Stomach (tissue), 9 donors: ENCODE measurements around the gene LSM11. TPM values are rescaled to one million over a fixed set of nuclear protein-coding genes. Genes with fewer than 3 reads are reported as not detected.
A peak's percentile ranks its signal among the peaks of the same experiment; 100 is the strongest.

Experiments
- DNase-seq, 2 donors: peaks; one replicate each; pipeline versions ENCODE4 v3.0.0 to v3.0.0-alpha.2; 2013 to 2019
- H3K27ac ChIP-seq, 5 donors: fragments of 200-600 bp in 4 of 5; sonication (generic) in 4 of 5; one replicate each; pipeline ENCODE4 v1.5.1; 2013 to 2019; ENCODE audit warnings: mild to moderate bottlenecking in 1 of 5, moderate library complexity in 1 of 5
- H3K27me3 ChIP-seq, 3 donors: fragments of 200-600 bp; sonication (generic); one replicate each; pipeline ENCODE4 v1.5.1; 2017 to 2019; ENCODE audit warnings: mixed run types in 1 of 3
- H3K36me3 ChIP-seq, 4 donors: fragments of 200-600 bp; sonication (generic); 1 replicate in 3 of 4; 2 replicates in 1 of 4; pipeline ENCODE4 v1.5.1; 2016 to 2019
- H3K4me1 ChIP-seq, 4 donors: fragments of 200-600 bp; sonication (generic); one replicate each; pipeline ENCODE4 v1.5.1; 2016 to 2019
- H3K4me3 ChIP-seq, 4 donors: fragments of 200-600 bp; sonication (generic) in 3 of 4; one replicate each; pipeline ENCODE4 v1.5.1; 2016 to 2019; ENCODE audit warnings: mild to moderate bottlenecking in 1 of 4
- H3K9me3 ChIP-seq, 4 donors: fragments of 200-600 bp; sonication (generic); one replicate each; pipeline ENCODE4 v1.5.1; 2016 to 2019
- EP300 ChIP-seq: sonication (generic); formaldehyde crosslinking; IDR thresholded peaks from one replicate; pipeline ENCODE4 v1.6.1; 2017; ENCODE audit warnings: antibody characterized with exemption
- POLR2A ChIP-seq, 4 donors: fragments of 450-650 bp; IDR thresholded peaks; one replicate each; pipeline ENCODE4 v1.6.1; 2016; ENCODE audit warnings: antibody characterized with exemption in 4 of 4, control low read depth in 2 of 4, mild to moderate bottlenecking in 1 of 4, moderate library complexity in 1 of 4
- POLR2AphosphoS5 ChIP-seq, 3 donors: sonication (generic); formaldehyde crosslinking; IDR thresholded peaks; one replicate each; pipeline ENCODE4 v1.6.1; 2016; ENCODE audit warnings: antibody characterized with exemption in 3 of 3
- WGBS, 5 donors: extraction: QIAGEN DNeasy Blood & Tissue Kit in 3 of 5; methylation state at CpG; one replicate each; pipeline versions ENCODE4 v1.1.5 to v1.1.7; 2013 to 2018; 5-methylcytosine and 5-hydroxymethylcytosine counted together
- intact Hi-C: fragments of 100-400 bp; cut with DNase I; formaldehyde crosslinking; loops from one replicate; pipeline ENCODE4 v1.15.1; 2023; ENCODE audit warnings: low total_unique reads
- polyA plus RNA-seq, 3 donors: library from polyadenylated mRNA; stranded (reverse); fragments of 200-250 nt; gene quantifications; one replicate each; pipeline ENCODE4 v1.2.3, GENCODE V29; 2013
- total RNA-seq, 5 donors: library from RNA; depleted of rRNA; stranded (reverse); fragments of >200 nt; gene quantifications; one replicate each; pipeline versions ENCODE4 v1.1.0 to v1.2.3, GENCODE V29; 2014 to 2016
- TF ChIP-seq, protein P1 (sequence below), 7 experiments: fragments of 450-650 bp in 4 of 7; fragments of 200-600 bp in 3 of 7; sonication (generic) in 3 of 7; IDR thresholded peaks; one replicate each; pipeline ENCODE4 v1.5.1; 2016 to 2019; ENCODE audit warnings: antibody characterized with exemption in 7 of 7, control low read depth in 2 of 7, mild to moderate bottlenecking in 1 of 7
- donor health status: healthy with polysubstance abuse.
- donor health status: Bipolar disorder and iron deficiency.
- donor health status: healthy.

The LSM11 gene
- total and polyA plus RNA-seq, 8 donors = 0.46 to 10.3 (median 1.6) TPM

DNA sequence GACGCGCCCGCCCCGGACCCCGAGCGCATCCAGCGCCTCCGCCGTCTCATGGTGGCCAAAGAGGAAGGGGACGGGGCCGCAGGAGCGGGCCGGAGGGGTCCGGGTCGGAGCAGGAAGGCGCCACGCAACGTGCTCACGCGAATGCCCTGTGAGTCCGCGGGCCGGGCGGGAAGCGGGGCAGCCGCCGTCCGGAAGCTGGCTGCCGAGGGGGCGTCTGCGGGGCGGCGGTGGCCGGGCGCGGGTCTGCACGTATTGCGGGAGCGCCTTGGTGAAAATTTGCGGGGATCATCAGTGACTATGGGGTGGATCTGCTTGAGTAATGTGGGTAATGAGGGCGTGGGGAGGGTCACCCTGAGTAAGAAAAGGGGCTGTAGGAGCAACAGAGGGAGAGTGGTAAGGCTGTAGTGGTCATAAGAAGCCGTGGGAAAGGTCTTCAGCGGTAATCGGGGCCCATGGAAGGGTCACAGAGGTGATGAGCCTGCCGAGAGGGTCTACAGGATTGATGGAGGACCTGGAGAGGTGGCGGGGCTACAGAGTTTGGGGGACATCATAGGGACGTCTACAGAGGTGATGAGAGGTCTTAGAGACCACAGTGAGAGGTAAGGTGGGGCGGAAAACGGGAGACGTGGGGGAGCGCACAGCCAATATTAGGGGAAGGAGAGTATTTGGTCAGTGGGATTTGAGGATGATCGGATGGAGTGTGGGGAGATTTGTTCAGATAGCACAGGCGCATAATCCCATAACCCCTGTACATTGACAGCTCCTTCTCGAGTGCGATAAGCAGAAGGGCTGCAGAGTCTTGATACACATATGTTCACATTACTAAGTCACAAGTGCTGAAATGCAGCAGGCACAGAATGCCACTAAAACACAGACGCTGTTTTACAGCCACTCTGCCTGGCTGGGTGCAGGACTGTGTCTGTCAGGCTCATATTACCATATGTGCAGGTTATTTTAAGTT lies 819 bp downstream of the LSM11 start:
- H3K27ac ChIP-seq = peak overlapping the region in 3 of 5 donors; percentile 72 to 84 (median 82)
- H3K27me3 ChIP-seq = no peaks in the 10 kb centered on the region
- H3K4me3 ChIP-seq = peak overlapping the region; percentile 75 to 93 (median 90)
- TF ChIP-seq, protein P1, sequence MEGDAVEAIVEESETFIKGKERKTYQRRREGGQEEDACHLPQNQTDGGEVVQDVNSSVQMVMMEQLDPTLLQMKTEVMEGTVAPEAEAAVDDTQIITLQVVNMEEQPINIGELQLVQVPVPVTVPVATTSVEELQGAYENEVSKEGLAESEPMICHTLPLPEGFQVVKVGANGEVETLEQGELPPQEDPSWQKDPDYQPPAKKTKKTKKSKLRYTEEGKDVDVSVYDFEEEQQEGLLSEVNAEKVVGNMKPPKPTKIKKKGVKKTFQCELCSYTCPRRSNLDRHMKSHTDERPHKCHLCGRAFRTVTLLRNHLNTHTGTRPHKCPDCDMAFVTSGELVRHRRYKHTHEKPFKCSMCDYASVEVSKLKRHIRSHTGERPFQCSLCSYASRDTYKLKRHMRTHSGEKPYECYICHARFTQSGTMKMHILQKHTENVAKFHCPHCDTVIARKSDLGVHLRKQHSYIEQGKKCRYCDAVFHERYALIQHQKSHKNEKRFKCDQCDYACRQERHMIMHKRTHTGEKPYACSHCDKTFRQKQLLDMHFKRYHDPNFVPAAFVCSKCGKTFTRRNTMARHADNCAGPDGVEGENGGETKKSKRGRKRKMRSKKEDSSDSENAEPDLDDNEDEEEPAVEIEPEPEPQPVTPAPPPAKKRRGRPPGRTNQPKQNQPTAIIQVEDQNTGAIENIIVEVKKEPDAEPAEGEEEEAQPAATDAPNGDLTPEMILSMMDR (IDR thresholded peaks at IDR 0.05) = no peak
- TF ChIP-seq EP300 (no peak), POLR2AphosphoS5 (IDR thresholded peaks at IDR 0.05) (no peak), POLR2A (IDR thresholded peaks at IDR 0.05) (no peak)
- peak in 1 of 2 donors; percentile 58 for DNase-seq
- 2 to 6% (median 4%) methylated on average over 25 to 56 of the region's 56 CpGs for WGBS, 5 donors
- H3K9me3 ChIP-seq = no peaks in the 10 kb centered on the region
- peaks cover 0 to 9% (median 6%) of the 10 kb centered on the region in 4 donors for H3K36me3 ChIP-seq
- intact Hi-C loops = no loop called here
- peaks cover 8 to 31% (median 22%) of the 10 kb centered on the region in 4 donors for H3K4me1 ChIP-seq

DNA sequence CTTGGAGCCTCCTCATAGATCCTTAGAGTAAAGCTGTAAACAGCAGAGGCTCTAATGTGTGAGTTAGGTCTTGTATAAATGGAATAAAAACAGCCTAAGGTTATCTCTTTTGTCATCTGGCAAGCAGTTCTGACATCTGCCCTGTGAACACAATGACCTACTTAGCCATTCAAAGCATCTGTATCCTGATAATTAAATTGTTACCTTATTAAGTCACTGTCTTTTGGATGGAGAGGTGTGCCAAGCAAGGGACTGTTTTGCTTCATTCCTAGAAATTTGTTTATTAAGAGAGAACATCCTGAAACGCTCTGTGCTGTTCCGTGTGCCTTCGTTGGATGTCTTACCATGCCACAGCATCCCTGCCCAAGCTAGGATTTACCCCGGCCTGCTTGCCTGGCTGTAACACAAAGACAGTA lies 1.5 kb downstream of the LSM11 start:
- intact Hi-C loops = no loop called here
- no peaks in the 10 kb centered on the region for H3K9me3 ChIP-seq
- no peak for DNase-seq
- peaks cover 0 to 2% (median 0%) of the 10 kb centered on the region in 4 donors for H3K36me3 ChIP-seq
- no peaks in the 10 kb centered on the region for H3K27me3 ChIP-seq
- H3K4me3 ChIP-seq = peak overlapping the region; percentile 75 to 93 (median 90)
- TF ChIP-seq EP300 (no peak), POLR2A (IDR thresholded peaks at IDR 0.05) (no peak), POLR2AphosphoS5 (IDR thresholded peaks at IDR 0.05) (no peak)
- TF ChIP-seq, protein P1 (IDR thresholded peaks at IDR 0.05) = no peak
- WGBS, 5 donors = 76 to 92% (median 83%) methylated on average over 4 of the region's 4 CpGs
- peaks cover 8 to 31% (median 22%) of the 10 kb centered on the region in 4 donors for H3K4me1 ChIP-seq
- H3K27ac ChIP-seq = peak overlapping the region in 1 of 5 donors; percentile 84

DNA sequence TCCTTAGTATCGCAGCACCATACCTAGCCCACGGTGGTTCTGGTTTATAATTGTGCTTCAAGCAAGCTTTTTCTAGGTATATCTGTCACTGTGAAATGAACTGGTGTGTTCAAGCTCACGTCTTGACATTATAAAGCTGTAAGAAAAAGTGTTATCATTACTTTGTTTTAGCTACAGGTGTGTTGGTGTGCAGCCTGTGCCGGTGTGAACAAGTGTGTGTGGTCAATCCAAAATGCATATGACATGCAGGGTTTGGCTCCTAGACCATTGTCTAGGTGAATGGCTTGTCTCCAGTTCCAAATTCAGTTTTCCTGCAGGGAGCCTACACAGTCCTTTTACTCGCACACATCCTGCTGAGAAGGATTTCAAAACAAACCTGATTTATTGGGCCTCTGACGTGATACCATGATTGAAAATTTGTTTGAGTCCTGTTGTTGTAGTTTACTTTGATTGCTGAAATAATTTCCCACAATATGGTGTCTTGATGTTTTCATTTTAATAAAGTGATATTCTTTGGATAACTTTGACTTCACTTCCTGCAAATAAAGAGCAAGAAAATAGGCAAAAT lies 3.7 kb downstream of the LSM11 start:
- H3K4me1 ChIP-seq = peaks cover 8 to 31% (median 22%) of the 10 kb centered on the region in 4 donors
- H3K36me3 ChIP-seq = peaks cover 0 to 12% (median 11%) of the 10 kb centered on the region in 4 donors
- intact Hi-C loops = no loop called here
- no peak overlapping the region for H3K27ac ChIP-seq
- no peak for DNase-seq
- no peak for TF ChIP-seq EP300
- no peaks in the 10 kb centered on the region for H3K27me3 ChIP-seq
- no peak overlapping the region for H3K4me3 ChIP-seq
- 85 to 91% (median 88%) methylated on average over 6 of the region's 6 CpGs for whole genome bisulfite sequencing, 5 donors
- no peaks in the 10 kb centered on the region for H3K9me3 ChIP-seq

DNA sequence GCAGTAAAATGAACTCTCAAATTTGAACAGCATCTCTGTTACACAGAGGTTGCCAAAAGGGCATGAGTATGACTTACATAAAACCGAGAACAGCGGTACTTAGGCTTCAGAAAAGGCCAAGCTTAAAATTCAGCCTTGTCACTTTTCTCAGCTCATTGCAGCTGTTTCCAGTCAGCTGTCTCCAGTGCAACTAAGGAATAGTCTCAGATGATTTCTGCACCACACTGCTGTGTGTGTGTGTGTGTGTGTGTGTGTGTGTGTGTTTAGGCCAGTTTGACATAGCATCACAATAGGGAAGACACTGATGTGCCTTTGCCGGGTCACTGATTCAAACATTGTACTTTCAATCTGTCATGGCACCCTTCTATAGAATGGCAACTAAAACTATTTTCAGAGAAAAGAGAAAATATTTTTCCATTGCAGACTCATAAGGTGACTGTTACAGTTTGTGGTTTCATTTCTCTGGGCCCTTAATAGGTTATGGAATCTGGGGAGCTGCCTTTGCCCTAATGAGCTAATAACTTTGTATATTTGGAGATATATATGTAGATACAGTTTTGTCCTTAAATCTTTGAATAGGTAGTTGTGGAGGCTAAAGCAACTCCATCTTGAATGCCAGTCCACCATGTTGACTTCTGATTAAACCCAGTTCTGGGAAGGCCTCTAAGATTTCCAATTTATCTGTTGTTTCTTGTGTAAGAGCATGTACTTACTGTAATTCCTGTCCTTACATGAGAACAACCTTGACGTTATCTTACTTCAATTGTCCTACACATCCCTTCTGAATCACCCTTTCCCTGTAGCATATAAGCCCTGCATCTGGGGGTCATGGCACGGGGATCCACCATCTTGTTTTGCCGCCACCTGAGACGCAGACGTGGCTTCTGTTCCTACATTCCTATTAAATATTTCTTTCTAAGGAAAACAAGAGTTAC lies 4.5 kb downstream of the LSM11 start:
- 90 to 94% (median 93%) methylated on average over 8 of the region's 8 CpGs for WGBS, 5 donors
- no peak overlapping the region for H3K4me3 ChIP-seq
- H3K27ac ChIP-seq = no peak overlapping the region
- H3K27me3 ChIP-seq = no peaks in the 10 kb centered on the region
- H3K36me3 ChIP-seq = peaks cover 0 to 20% (median 19%) of the 10 kb centered on the region in 4 donors
- TF ChIP-seq, protein P1 (IDR thresholded peaks at IDR 0.05) = no peak
- no peak for TF ChIP-seq EP300
- no peak for TF ChIP-seq POLR2AphosphoS5 (IDR thresholded peaks at IDR 0.05)
- TF ChIP-seq POLR2A (IDR thresholded peaks at IDR 0.05) = no peak
- intact Hi-C loops = no loop called here
- no peaks in the 10 kb centered on the region for H3K9me3 ChIP-seq
- DNase-seq = no peak
- H3K4me1 ChIP-seq = peaks cover 8 to 28% (median 20%) of the 10 kb centered on the region in 4 donors
